NCI-H748 (cell line): ENCODE results near the gene KSR1.
"Not testable (repeated sequence)": the region's sequence is repeated elsewhere in the genome, so short reads cannot be mapped to it uniquely, and the experiment has no call there.

ENCODE experiments used
- DNase-seq: peaks from one replicate; lab custom pipeline; 2025; ENCODE audit not compliant: unreplicated experiment; lab: John Stamatoyannopoulos, UW

The KSR1 gene

GRCh38 chr17:27425991-27426390 lies 30.3 kb upstream of the KSR1 start:
- no peak for DNase-seq

GRCh38 chr17:27426471-27426870 lies 29.8 kb upstream of the KSR1 start:
- DNase-seq = not testable (repeated sequence)

- not testable (repeated sequence) for DNase-seq
Observed at GRCh38 chr17:27427166-27427862, 28.9 kb upstream of the KSR1 start.

- DNase-seq = no peak
Observed at GRCh38 chr17:27428781-27429505, 27.3 kb upstream of the KSR1 start.

- no peak for DNase-seq
Observed at GRCh38 chr17:27429666-27430382, 26.4 kb upstream of the KSR1 start.

GRCh38 chr17:27430383-27430840 lies 25.8 kb upstream of the KSR1 start:
- DNase-seq = no peak

GRCh38 chr17:27430882-27431491 lies 25.3 kb upstream of the KSR1 start:
- DNase-seq = no peak

GRCh38 chr17:27433521-27433920 lies 22.7 kb upstream of the KSR1 start:
- no peak for DNase-seq

GRCh38 chr17:27435431-27436070 lies 20.7 kb upstream of the KSR1 start:
- DNase-seq = not testable (repeated sequence)

- DNase-seq = no peak
Observed at GRCh38 chr17:27438348-27438998, 17.8 kb upstream of the KSR1 start.

GRCh38 chr17:27439342-27439741 lies 16.9 kb upstream of the KSR1 start:
- no peak for DNase-seq

- no peak for DNase-seq
Observed at GRCh38 chr17:27442702-27443101, 13.5 kb upstream of the KSR1 start.

GRCh38 chr17:27443491-27443890 lies 12.8 kb upstream of the KSR1 start:
- DNase-seq = no peak

- no peak for DNase-seq
Observed at GRCh38 chr17:27445971-27446370, 10.3 kb upstream of the KSR1 start.

- DNase-seq = no peak
Observed at GRCh38 chr17:27446569-27447301, 9.5 kb upstream of the KSR1 start.

- DNase-seq = not testable (repeated sequence)
Observed at GRCh38 chr17:27448534-27448933, 7.7 kb upstream of the KSR1 start.

- no peak for DNase-seq
Observed at GRCh38 chr17:27449541-27449940, 6.7 kb upstream of the KSR1 start.

- DNase-seq = no peak
Observed at GRCh38 chr17:27449988-27450387, 6.3 kb upstream of the KSR1 start.

- DNase-seq = no peak
Observed at GRCh38 chr17:27450416-27450815, 5.8 kb upstream of the KSR1 start.

GRCh38 chr17:27451906-27452305 lies 4.3 kb upstream of the KSR1 start:
- no peak for DNase-seq
